ENCODE results near the gene AOPEP. TPM values are rescaled to one million over a fixed set of nuclear protein-coding genes. Genes with fewer than 3 reads are reported as not detected.

The AOPEP gene
- polyA plus RNA-seq, 1 donor from 2014 or later, result 10.0 TPM

DNA sequence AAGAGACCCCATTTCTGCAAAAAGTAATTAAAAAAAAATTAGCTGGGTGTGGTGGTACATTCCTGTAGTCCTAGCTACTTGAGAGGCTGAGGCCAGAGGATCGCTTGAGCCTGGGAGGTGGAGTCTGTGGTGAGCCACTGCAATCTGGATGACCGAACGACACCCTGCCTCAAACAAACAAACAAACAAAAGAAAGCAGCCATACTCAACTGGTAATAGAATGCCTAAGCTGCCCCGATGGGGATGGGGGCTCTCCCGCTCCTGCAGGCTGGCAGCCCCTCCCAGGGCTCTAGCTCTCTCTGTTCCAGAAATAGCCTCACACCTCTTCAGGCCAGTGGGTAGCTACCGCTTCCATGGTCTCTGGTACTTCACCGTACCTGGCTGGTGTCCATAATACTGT, 349.2 kb downstream of the AOPEP start:
- Histone ChIP-seq H3K4me3 (ENCODE audit: low read length) (no peak overlapping the region), H3F3A (ENCODE audit: insufficient read depth, low read length, poor library complexity, severe bottlenecking) (no peaks in the 10 kb centered on the region), H2AFZ (ENCODE audit: low read depth, low read length) (no peak overlapping the region), H3K27ac (ENCODE audit: low read length) (no peak overlapping the region), H3K36me3 (ENCODE audit: insufficient read depth, low read length) (no peaks in the 10 kb centered on the region), H3K9me3 (ENCODE audit: low read length) (no peaks in the 10 kb centered on the region), H3K27me3 (ENCODE audit: insufficient read depth, low read depth, low read length) (no peaks in the 10 kb centered on the region), H3K9ac (ENCODE audit: low read length) (no peak overlapping the region), H3K79me2 (replicated peaks; ENCODE audit: insufficient read depth, low read length) (no peaks in the 10 kb centered on the region), H3K4me2 (ENCODE audit: low read length) (no peak overlapping the region), H4K20me1 (ENCODE audit: insufficient read depth) (no peaks in the 10 kb centered on the region), H3K9me2 (ENCODE audit: insufficient read depth, low read length) (no peaks in the 10 kb centered on the region)
- TF ChIP-seq POLR2AphosphoS5 (IDR thresholded peaks at IDR 0.05), result no peak

DNA sequence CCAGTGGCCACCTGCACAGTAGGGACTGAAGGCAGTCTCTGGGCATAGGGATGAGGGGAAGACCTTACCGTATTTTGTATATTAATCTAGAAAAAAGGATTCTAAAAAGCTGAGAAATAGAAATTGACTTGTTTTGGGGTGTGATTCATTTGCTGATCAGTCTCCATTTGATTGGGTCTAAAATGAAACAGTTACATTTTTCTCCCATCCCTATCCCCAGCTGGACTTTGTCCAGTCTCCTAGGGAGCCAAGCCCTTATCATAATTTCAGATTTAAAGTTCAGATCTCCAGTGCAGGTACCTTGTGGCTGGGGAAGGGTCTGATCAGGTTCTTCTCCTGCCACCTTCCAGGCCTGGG, 350.2 kb downstream of the AOPEP start:
- no peaks in the 10 kb centered on the region for H3K9me2 ChIP-seq (ENCODE audit: insufficient read depth, low read length)
- no peaks in the 10 kb centered on the region for H3F3A ChIP-seq (ENCODE audit: insufficient read depth, low read length, poor library complexity, severe bottlenecking)
- no peak overlapping the region for H2AFZ ChIP-seq (ENCODE audit: low read depth, low read length)
- TF ChIP-seq TAF1 (IDR thresholded peaks at IDR 0.05; ENCODE audit: low read depth), result no peak
- TF ChIP-seq RAD21 (conservative IDR thresholded peaks at IDR 0.05), result no peak
- no peak for TF ChIP-seq EZH2 (IDR thresholded peaks at IDR 0.05; ENCODE audit: borderline replicate concordance, insufficient read depth, low read length, poor library complexity, severe bottlenecking)
- no peak for TF ChIP-seq REST (IDR thresholded peaks at IDR 0.05; ENCODE audit: borderline replicate concordance)
- no peak for TF ChIP-seq MXI1 (conservative IDR thresholded peaks at IDR 0.05; ENCODE audit: poor library complexity, severe bottlenecking)
- no peak for TF ChIP-seq SMC3 (conservative IDR thresholded peaks at IDR 0.05; ENCODE audit: poor library complexity)
- no peak for TF ChIP-seq CTCF (IDR thresholded peaks at IDR 0.05; ENCODE audit: poor library complexity, severe bottlenecking)
- no peak for TF ChIP-seq POLR2AphosphoS5 (IDR thresholded peaks at IDR 0.05)
- no peak for TF ChIP-seq EP300 (conservative IDR thresholded peaks at IDR 0.05; ENCODE audit: poor library complexity, severe bottlenecking)
- no peaks in the 10 kb centered on the region for H3K79me2 ChIP-seq (replicated peaks; ENCODE audit: insufficient read depth, low read length)
- no peak overlapping the region for H3K4me2 ChIP-seq (ENCODE audit: low read length)
- no peak overlapping the region for H3K9ac ChIP-seq (ENCODE audit: low read length)
- no peak overlapping the region for H3K4me3 ChIP-seq (ENCODE audit: low read length)
- no peaks in the 10 kb centered on the region for H3K9me3 ChIP-seq (ENCODE audit: low read length)
- no peaks in the 10 kb centered on the region for H3K36me3 ChIP-seq (ENCODE audit: insufficient read depth, low read length)
- H4K20me1 ChIP-seq (ENCODE audit: insufficient read depth), result no peaks in the 10 kb centered on the region
- H3K27ac ChIP-seq (ENCODE audit: low read length), result no peak overlapping the region
- no peaks in the 10 kb centered on the region for H3K27me3 ChIP-seq (ENCODE audit: insufficient read depth, low read depth, low read length)
